Neutrophil (primary cell): ENCODE data around the gene TRIM63.
"Not testable (repeated sequence)": the region's sequence is repeated elsewhere in the genome, so short reads cannot be mapped to it uniquely, and the experiment has no call there.

Experiments used
- H3K27ac ChIP-seq: fragments of 200-600 bp; sonication (generic); 2 replicates; pipeline ENCODE4 v1.5.1; 2016; ENCODE audit warnings: mild to moderate bottlenecking, moderate library complexity
- H3K27me3 ChIP-seq: fragments of 200-600 bp; sonication (generic); 2 replicates; pipeline ENCODE4 v1.6.0; 2016; ENCODE audit warnings: mild to moderate bottlenecking
- H3K36me3 ChIP-seq: fragments of 200-600 bp; sonication (generic); 2 replicates; pipeline ENCODE4 v1.5.1; 2017
- H3K4me1 ChIP-seq, 2 experiments: fragments of 200-600 bp in 1 of 2; sonication (generic) in 1 of 2; 1 replicate in 1 of 2; 2 replicates in 1 of 2; pipeline versions ENCODE4 v1.5.1 to v1.6.1; 2013 to 2016; ENCODE audit warnings: low read depth in 1 of 2, low read length in 1 of 2, mild to moderate bottlenecking in 1 of 2, moderate library complexity in 1 of 2; ENCODE audit not compliant: control insufficient read depth in 1 of 2, insufficient read depth in 1 of 2
- H3K4me3 ChIP-seq, 2 experiments: fragments of 200-600 bp in 1 of 2; sonication (generic) in 1 of 2; 1 replicate in 1 of 2; 2 replicates in 1 of 2; pipeline ENCODE4 v1.5.1; 2013 to 2016; ENCODE audit warnings: low read depth in 1 of 2, low read length in 1 of 2, mild to moderate bottlenecking in 1 of 2, moderate library complexity in 1 of 2
- H3K9me3 ChIP-seq: fragments of 200-600 bp; sonication (generic); 2 replicates; pipeline ENCODE4 v1.5.1; 2016
- TF ChIP-seq, protein P1 (sequence below): fragments of 200-600 bp; sonication (generic); IDR thresholded peaks from 2 replicates; pipeline ENCODE4 v1.5.1; 2016; ENCODE audit warnings: antibody characterized with exemption

Gene TRIM63

GRCh38 chr1:26109229-26110164 is 42.1 kb upstream of the TRIM63 start:
- Histone ChIP-seq H3K36me3 (no peaks in the 10 kb centered on the region), H3K27ac (no peak overlapping the region), H3K4me1 (peaks cover 30 to 36% of the 10 kb centered on the region in 2 experiments), H3K9me3 (no peaks in the 10 kb centered on the region), H3K4me3 (no peak overlapping the region), H3K27me3 (no peaks in the 10 kb centered on the region)
- TF ChIP-seq, protein P1, sequence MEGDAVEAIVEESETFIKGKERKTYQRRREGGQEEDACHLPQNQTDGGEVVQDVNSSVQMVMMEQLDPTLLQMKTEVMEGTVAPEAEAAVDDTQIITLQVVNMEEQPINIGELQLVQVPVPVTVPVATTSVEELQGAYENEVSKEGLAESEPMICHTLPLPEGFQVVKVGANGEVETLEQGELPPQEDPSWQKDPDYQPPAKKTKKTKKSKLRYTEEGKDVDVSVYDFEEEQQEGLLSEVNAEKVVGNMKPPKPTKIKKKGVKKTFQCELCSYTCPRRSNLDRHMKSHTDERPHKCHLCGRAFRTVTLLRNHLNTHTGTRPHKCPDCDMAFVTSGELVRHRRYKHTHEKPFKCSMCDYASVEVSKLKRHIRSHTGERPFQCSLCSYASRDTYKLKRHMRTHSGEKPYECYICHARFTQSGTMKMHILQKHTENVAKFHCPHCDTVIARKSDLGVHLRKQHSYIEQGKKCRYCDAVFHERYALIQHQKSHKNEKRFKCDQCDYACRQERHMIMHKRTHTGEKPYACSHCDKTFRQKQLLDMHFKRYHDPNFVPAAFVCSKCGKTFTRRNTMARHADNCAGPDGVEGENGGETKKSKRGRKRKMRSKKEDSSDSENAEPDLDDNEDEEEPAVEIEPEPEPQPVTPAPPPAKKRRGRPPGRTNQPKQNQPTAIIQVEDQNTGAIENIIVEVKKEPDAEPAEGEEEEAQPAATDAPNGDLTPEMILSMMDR, result no peak

GRCh38 chr1:26105226-26105548 is 37.8 kb upstream of the TRIM63 start:
- not testable (repeated sequence) for H3K4me1 ChIP-seq, H3K4me3 ChIP-seq, H3K27ac ChIP-seq, H3K36me3 ChIP-seq, H3K9me3 ChIP-seq
- H3K27me3 ChIP-seq, result peaks cover 22% of the 10 kb centered on the region

DNA sequence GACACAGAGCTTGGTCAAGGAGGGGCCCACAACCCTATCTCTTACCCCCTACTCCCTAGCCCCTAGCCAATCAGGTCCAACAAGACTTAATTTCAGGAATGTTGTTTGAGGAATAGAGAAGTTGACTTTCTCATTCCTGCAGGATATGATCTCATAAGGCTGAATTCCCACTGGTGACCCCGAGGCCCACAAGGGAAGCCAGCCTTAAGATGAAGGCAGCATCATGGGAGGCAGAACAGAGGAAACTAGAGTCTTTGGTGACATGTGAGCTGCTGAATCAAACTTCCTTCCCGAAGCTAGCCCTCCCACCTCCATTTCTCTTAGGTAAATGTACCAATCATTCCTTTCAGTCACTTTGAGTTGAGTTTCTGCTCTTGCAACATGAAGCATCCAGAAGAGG is 35.1 kb upstream of the TRIM63 start:
- Histone ChIP-seq H3K27ac (no peak overlapping the region), H3K4me1 (no peaks in the 10 kb centered on the region), H3K36me3 (no peaks in the 10 kb centered on the region), H3K4me3 (no peak overlapping the region), H3K27me3 (peaks cover 22% of the 10 kb centered on the region), H3K9me3 (no peaks in the 10 kb centered on the region)
- TF ChIP-seq, protein P1, result no peak

GRCh38 chr1:26102119-26102518 is 34.7 kb upstream of the TRIM63 start:
- Histone ChIP-seq H3K27me3 (peaks cover 25% of the 10 kb centered on the region), H3K27ac (no peak overlapping the region), H3K4me1 (no peaks in the 10 kb centered on the region), H3K36me3 (no peaks in the 10 kb centered on the region), H3K9me3 (no peaks in the 10 kb centered on the region), H3K4me3 (no peak overlapping the region)
- TF ChIP-seq, protein P1, result no peak

GRCh38 chr1:26100204-26100603 is 32.8 kb upstream of the TRIM63 start:
- not testable (repeated sequence) for H3K4me3 ChIP-seq, H3K27ac ChIP-seq, H3K36me3 ChIP-seq, H3K4me1 ChIP-seq, H3K9me3 ChIP-seq
- peaks cover 25% of the 10 kb centered on the region for H3K27me3 ChIP-seq

DNA sequence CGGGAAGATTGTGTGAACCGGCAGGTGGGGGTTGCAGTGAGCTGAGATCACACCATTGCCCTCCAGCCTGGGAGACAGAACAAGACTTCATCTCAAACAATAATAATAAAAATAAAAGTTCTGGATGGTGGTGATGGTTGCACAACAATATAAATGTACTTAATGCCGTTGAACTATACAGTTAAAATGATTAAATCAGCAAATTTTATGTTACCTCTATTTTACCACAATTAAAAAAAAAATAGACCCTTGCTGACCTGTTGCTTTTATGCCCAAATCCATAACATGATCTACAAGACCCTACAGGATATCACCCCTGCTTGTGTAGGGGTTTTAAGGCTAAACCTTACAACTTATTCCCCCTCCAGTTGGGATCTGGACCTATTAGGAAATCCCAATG is 32.4 kb upstream of the TRIM63 start:
- Histone ChIP-seq H3K4me1 (no peaks in the 10 kb centered on the region), H3K4me3 (no peak overlapping the region), H3K36me3 (no peaks in the 10 kb centered on the region), H3K27ac (no peak overlapping the region), H3K9me3 (no peaks in the 10 kb centered on the region), H3K27me3 (peaks cover 30% of the 10 kb centered on the region)
- TF ChIP-seq, protein P1, result no peak
